GM23248 (cell line): Measurements from ENCODE around the gene GAREM1.
"Not testable (repeated sequence)": the region's sequence is repeated elsewhere in the genome, so short reads cannot be mapped to it uniquely, and the experiment has no call there.

Source experiments
- EZH2 ChIP-seq: fragments of 200-600 bp; sonication (generic); IDR thresholded peaks from 2 replicates; pipeline ENCODE4 v1.6.1; 2018; ENCODE audit warnings: antibody characterized with exemption, mild to moderate bottlenecking; ENCODE audit not compliant: insufficient read depth, poor library complexity, severe bottlenecking
- EZH2phosphoT487 ChIP-seq: fragments of 200-600 bp; sonication (generic); IDR thresholded peaks from 2 replicates; pipeline ENCODE4 v1.6.1; 2018; ENCODE audit warnings: antibody characterized with exemption, moderate library complexity, mild to moderate bottlenecking, low read depth; ENCODE audit not compliant: insufficient read depth

- TF ChIP-seq EZH2, EZH2phosphoT487: not testable (repeated sequence)
Measured at GRCh38 chr18:32475069-32475468, 4.4 kb upstream of the GAREM1 start.
